ENCODE data around the gene ARRB1. TPM values are rescaled to one million over a fixed set of nuclear protein-coding genes. Genes with fewer than 3 reads are reported as not detected.
"Not testable (repeated sequence)": the region's sequence is repeated elsewhere in the genome, so short reads cannot be mapped to it uniquely, and the experiment has no call there.

Gene ARRB1
- total and polyA plus RNA-seq, 4 donors: 5.8 to 76.1 (median 21.0) TPM

- DNase-seq (peak; percentile 73 to 84), ATAC-seq (ENCODE audit: low FRiP score) (no peak)
- no peak overlapping the region for H3K4me3 ChIP-seq (ENCODE audit: low read length in 2 of 2)
- H3K27me3 ChIP-seq (ENCODE audit: control insufficient read depth in 1 of 2, insufficient read depth in 2 of 2, low read length in 1 of 2): no peaks in the 10 kb centered on the region
- no peaks in the 10 kb centered on the region for H3K9me3 ChIP-seq (ENCODE audit: control insufficient read depth, low read length)
- intact Hi-C loops (cut with DNase I): loop anchor here in 1 of 2 donors (10.0 kb wide), 1 partner anchor 259 kb away; no protein-coding TSS in a partner anchor
- 74 to 77% methylated on average over 6 of the region's 6 CpGs for WGBS, 2 donors
- no peak overlapping the region for H3K27ac ChIP-seq (ENCODE audit: low read depth in 1 of 2, low read length in 2 of 2)
- no peaks in the 10 kb centered on the region for H3K4me1 ChIP-seq (ENCODE audit: control insufficient read depth in 1 of 2, insufficient read depth in 2 of 2, low read length in 2 of 2)
- H3K36me3 ChIP-seq (ENCODE audit: control insufficient read depth in 1 of 2, insufficient read depth in 2 of 2, low read length in 1 of 2): no peaks in the 10 kb centered on the region
Measured at GRCh38 chr11:75275581-75275980, 75.9 kb downstream of the ARRB1 start.

- not testable (repeated sequence) for H3K4me1 ChIP-seq (ENCODE audit: control insufficient read depth in 1 of 2, insufficient read depth in 2 of 2, low read length in 2 of 2); H3K36me3 ChIP-seq (ENCODE audit: control insufficient read depth in 1 of 2, insufficient read depth in 2 of 2, low read length in 1 of 2); ATAC-seq (ENCODE audit: low FRiP score); H3K27me3 ChIP-seq (ENCODE audit: control insufficient read depth in 1 of 2, insufficient read depth in 2 of 2, low read length in 1 of 2); DNase-seq; H3K4me3 ChIP-seq (ENCODE audit: low read length in 2 of 2); H3K9me3 ChIP-seq (ENCODE audit: control insufficient read depth, low read length); H3K27ac ChIP-seq (ENCODE audit: low read depth in 1 of 2, low read length in 2 of 2)
- intact Hi-C loops (cut with DNase I): loop anchor here in 1 of 2 donors (10.0 kb wide), 1 partner anchor 260 kb away; no protein-coding TSS in a partner anchor
- 85 to 90% methylated on average over 3 of the region's 3 CpGs for WGBS, 2 donors
Measured at GRCh38 chr11:75274716-75275115, 76.7 kb downstream of the ARRB1 start.

- ATAC-seq (ENCODE audit: low FRiP score): no peak
- WGBS, 2 donors: 92 to 93% methylated on average over 15 of the region's 15 CpGs
- Histone ChIP-seq H3K27me3 (ENCODE audit: control insufficient read depth in 1 of 2, insufficient read depth in 2 of 2, low read length in 1 of 2) (no peaks in the 10 kb centered on the region), H3K36me3 (ENCODE audit: control insufficient read depth in 1 of 2, insufficient read depth in 2 of 2, low read length in 1 of 2) (no peaks in the 10 kb centered on the region), H3K27ac (ENCODE audit: low read depth in 1 of 2, low read length in 2 of 2) (no peak overlapping the region), H3K9me3 (ENCODE audit: control insufficient read depth, low read length) (no peaks in the 10 kb centered on the region), H3K4me3 (ENCODE audit: low read length in 2 of 2) (no peak overlapping the region), H3K4me1 (ENCODE audit: control insufficient read depth in 1 of 2, insufficient read depth in 2 of 2, low read length in 2 of 2) (no peaks in the 10 kb centered on the region)
- DNase-seq: peak; percentile 40 to 59
- intact Hi-C loops (cut with DNase I): loop anchor here in 1 of 2 donors (10.0 kb wide), 1 partner anchor 261 kb away; no protein-coding TSS in a partner anchor
Measured at GRCh38 chr11:75273411-75274391, 77.8 kb downstream of the ARRB1 start.

GRCh38 chr11:75272821-75273301 is 78.6 kb downstream of the ARRB1 start:
- H3K4me1 ChIP-seq (ENCODE audit: control insufficient read depth in 1 of 2, insufficient read depth in 2 of 2, low read length in 2 of 2): no peaks in the 10 kb centered on the region
- no peaks in the 10 kb centered on the region for H3K27me3 ChIP-seq (ENCODE audit: control insufficient read depth in 1 of 2, insufficient read depth in 2 of 2, low read length in 1 of 2)
- H3K9me3 ChIP-seq (ENCODE audit: control insufficient read depth, low read length): no peaks in the 10 kb centered on the region
- intact Hi-C loops (cut with DNase I): loop anchor here in 1 of 2 donors (10.0 kb wide), 1 partner anchor 262 kb away; no protein-coding TSS in a partner anchor
- ATAC-seq (ENCODE audit: low FRiP score) (no peak), DNase-seq (peak in 1 of 2 donors; percentile 62)
- no peaks in the 10 kb centered on the region for H3K36me3 ChIP-seq (ENCODE audit: control insufficient read depth in 1 of 2, insufficient read depth in 2 of 2, low read length in 1 of 2)
- 88 to 91% methylated on average over 11 to 12 of the region's 12 CpGs for WGBS, 2 donors
- H3K4me3 ChIP-seq (ENCODE audit: low read length in 2 of 2): no peak overlapping the region
- no peak overlapping the region for H3K27ac ChIP-seq (ENCODE audit: low read depth in 1 of 2, low read length in 2 of 2)

GRCh38 chr11:75272391-75272790 is 79.1 kb downstream of the ARRB1 start:
- intact Hi-C loops (cut with DNase I): loop anchor here in 1 of 2 donors (10.0 kb wide), 1 partner anchor 262 kb away; no protein-coding TSS in a partner anchor
- no peak overlapping the region for H3K4me3 ChIP-seq (ENCODE audit: low read length in 2 of 2)
- WGBS, 2 donors: 87 to 91% methylated on average over 5 of the region's 5 CpGs

GRCh38 chr11:75271730-75272129 is 79.7 kb downstream of the ARRB1 start:
- no peaks in the 10 kb centered on the region for H3K36me3 ChIP-seq (ENCODE audit: control insufficient read depth in 1 of 2, insufficient read depth in 2 of 2, low read length in 1 of 2)
- intact Hi-C loops (cut with DNase I): loop anchor here in 1 of 2 donors (10.0 kb wide), 1 partner anchor 263 kb away; no protein-coding TSS in a partner anchor
- H3K9me3 ChIP-seq (ENCODE audit: control insufficient read depth, low read length): no peaks in the 10 kb centered on the region
- H3K4me3 ChIP-seq (ENCODE audit: low read length in 2 of 2): no peak overlapping the region
- no peak overlapping the region for H3K27ac ChIP-seq (ENCODE audit: low read depth in 1 of 2, low read length in 2 of 2)
- no peaks in the 10 kb centered on the region for H3K27me3 ChIP-seq (ENCODE audit: control insufficient read depth in 1 of 2, insufficient read depth in 2 of 2, low read length in 1 of 2)
- no peak for ATAC-seq (ENCODE audit: low FRiP score)
- peak in 1 of 2 donors; percentile 30 for DNase-seq
- WGBS, 2 donors: 56% methylated on average over 6 of the region's 6 CpGs
- H3K4me1 ChIP-seq (ENCODE audit: control insufficient read depth in 1 of 2, insufficient read depth in 2 of 2, low read length in 2 of 2): no peaks in the 10 kb centered on the region

More at GRCh38 chr11:75272391-75272790, 79.1 kb downstream of the ARRB1 start:
- Histone ChIP-seq H3K27ac (ENCODE audit: low read depth in 1 of 2, low read length in 2 of 2) (no peak overlapping the region), H3K9me3 (ENCODE audit: control insufficient read depth, low read length) (no peaks in the 10 kb centered on the region), H3K27me3 (ENCODE audit: control insufficient read depth in 1 of 2, insufficient read depth in 2 of 2, low read length in 1 of 2) (no peaks in the 10 kb centered on the region), H3K36me3 (ENCODE audit: control insufficient read depth in 1 of 2, insufficient read depth in 2 of 2, low read length in 1 of 2) (no peaks in the 10 kb centered on the region), H3K4me1 (ENCODE audit: control insufficient read depth in 1 of 2, insufficient read depth in 2 of 2, low read length in 2 of 2) (no peaks in the 10 kb centered on the region)
- DNase-seq (no peak), ATAC-seq (ENCODE audit: low FRiP score) (no peak)

GRCh38 chr11:75270896-75271418 is 80.5 kb downstream of the ARRB1 start:
- Histone ChIP-seq H3K27ac (ENCODE audit: low read depth in 1 of 2, low read length in 2 of 2) (no peak overlapping the region), H3K36me3 (ENCODE audit: control insufficient read depth in 1 of 2, insufficient read depth in 2 of 2, low read length in 1 of 2) (no peaks in the 10 kb centered on the region), H3K4me1 (ENCODE audit: control insufficient read depth in 1 of 2, insufficient read depth in 2 of 2, low read length in 2 of 2) (no peaks in the 10 kb centered on the region), H3K9me3 (ENCODE audit: control insufficient read depth, low read length) (no peaks in the 10 kb centered on the region), H3K27me3 (ENCODE audit: control insufficient read depth in 1 of 2, insufficient read depth in 2 of 2, low read length in 1 of 2) (no peaks in the 10 kb centered on the region), H3K4me3 (ENCODE audit: low read length in 2 of 2) (no peak overlapping the region)
- ATAC-seq (ENCODE audit: low FRiP score) (no peak), DNase-seq (peak in 1 of 2 donors; percentile 3)
- intact Hi-C loops (cut with DNase I): loop anchor here in 1 of 2 donors (10.0 kb wide), 1 partner anchor 264 kb away; no protein-coding TSS in a partner anchor
- WGBS, 2 donors: 33 to 48% methylated on average over 3 of the region's 3 CpGs

GRCh38 chr11:75269896-75270295 is 81.6 kb downstream of the ARRB1 start:
- ATAC-seq (ENCODE audit: low FRiP score) (no peak), DNase-seq (peak; percentile 17 to 19)
- Histone ChIP-seq H3K27me3 (ENCODE audit: control insufficient read depth in 1 of 2, insufficient read depth in 2 of 2, low read length in 1 of 2) (no peaks in the 10 kb centered on the region), H3K36me3 (ENCODE audit: control insufficient read depth in 1 of 2, insufficient read depth in 2 of 2, low read length in 1 of 2) (no peaks in the 10 kb centered on the region), H3K9me3 (ENCODE audit: control insufficient read depth, low read length) (no peaks in the 10 kb centered on the region), H3K27ac (ENCODE audit: low read depth in 1 of 2, low read length in 2 of 2) (no peak overlapping the region), H3K4me1 (ENCODE audit: control insufficient read depth in 1 of 2, insufficient read depth in 2 of 2, low read length in 2 of 2) (no peaks in the 10 kb centered on the region), H3K4me3 (ENCODE audit: low read length in 2 of 2) (no peak overlapping the region)
- intact Hi-C loops (cut with DNase I): loop anchor here in 1 of 2 donors (10.0 kb wide), 1 partner anchor 265 kb away; no protein-coding TSS in a partner anchor
- 85 to 86% methylated on average over 9 of the region's 9 CpGs for WGBS, 2 donors
